ENCODE data around the gene NUP107.
A peak's percentile ranks its signal among the peaks of the same experiment; 100 is the strongest.

The NUP107 gene

DNA sequence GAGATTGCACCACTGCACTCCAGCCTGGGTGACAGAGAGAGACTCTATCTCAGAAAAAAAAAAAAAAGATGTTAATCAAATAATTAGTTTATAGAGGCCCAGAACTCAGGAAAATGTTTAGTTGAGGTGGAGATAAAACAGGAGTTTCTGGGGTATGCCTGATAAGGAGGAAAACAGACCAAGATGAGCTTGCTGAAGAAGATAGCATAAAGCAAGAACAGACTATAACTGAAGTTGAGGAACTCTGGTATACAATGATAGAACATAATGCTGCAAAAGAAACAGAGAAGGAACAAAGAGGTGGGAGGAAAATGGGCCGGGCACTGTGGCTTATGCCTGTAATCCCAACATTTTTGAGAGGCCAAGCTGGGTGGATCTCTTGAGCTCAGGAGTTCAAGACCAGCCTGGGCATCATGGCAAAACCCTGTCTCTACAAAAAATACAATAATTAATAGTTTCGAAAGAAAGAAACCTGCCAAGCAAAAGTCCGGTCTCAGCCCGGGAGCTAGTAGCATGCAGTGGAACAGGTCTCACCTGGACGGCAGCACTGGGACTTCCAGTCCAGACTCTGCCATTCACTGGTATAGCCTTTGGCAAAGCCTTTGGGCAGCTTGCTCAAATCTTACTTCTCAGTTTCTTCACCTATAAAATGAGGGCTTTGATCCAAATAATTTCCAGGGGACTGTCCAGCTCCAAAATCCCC is 84.6 kb downstream of the NUP107 start:
- no peak overlapping the region for H3K4me3 ChIP-seq (ENCODE audit: low read length)
- peaks cover 20% of the 10 kb centered on the region for H3K4me1 ChIP-seq (ENCODE audit: low read length)
- H3K27me3 ChIP-seq (replicated peaks; ENCODE audit: insufficient read depth, low read length), result no peaks in the 10 kb centered on the region
- no peaks in the 10 kb centered on the region for H3K79me2 ChIP-seq (ENCODE audit: low read length)
- no peaks in the 10 kb centered on the region for H4K20me1 ChIP-seq (ENCODE audit: insufficient read depth, low read length)
- no peaks in the 10 kb centered on the region for H3K9me2 ChIP-seq (replicated peaks; ENCODE audit: insufficient read depth, low read length)
- no peaks in the 10 kb centered on the region for H3K9me3 ChIP-seq (replicated peaks; ENCODE audit: insufficient read depth, low read length)
- H3K36me3 ChIP-seq (replicated peaks; ENCODE audit: insufficient read depth, low read length), result no peaks in the 10 kb centered on the region
- H3K9ac ChIP-seq (ENCODE audit: low read length), result no peak overlapping the region
- no peak for DNase-seq
- peaks cover 24% of the 10 kb centered on the region for H3F3A ChIP-seq (ENCODE audit: insufficient read depth, low read length)
- no peak for TF ChIP-seq EZH2 (optimal IDR thresholded peaks at IDR 0.05; ENCODE audit: low read depth, low read length)
- no peak for TF ChIP-seq EZH2phosphoT487 (IDR thresholded peaks at IDR 0.05; ENCODE audit: low read length)
- TF ChIP-seq, protein P1, sequence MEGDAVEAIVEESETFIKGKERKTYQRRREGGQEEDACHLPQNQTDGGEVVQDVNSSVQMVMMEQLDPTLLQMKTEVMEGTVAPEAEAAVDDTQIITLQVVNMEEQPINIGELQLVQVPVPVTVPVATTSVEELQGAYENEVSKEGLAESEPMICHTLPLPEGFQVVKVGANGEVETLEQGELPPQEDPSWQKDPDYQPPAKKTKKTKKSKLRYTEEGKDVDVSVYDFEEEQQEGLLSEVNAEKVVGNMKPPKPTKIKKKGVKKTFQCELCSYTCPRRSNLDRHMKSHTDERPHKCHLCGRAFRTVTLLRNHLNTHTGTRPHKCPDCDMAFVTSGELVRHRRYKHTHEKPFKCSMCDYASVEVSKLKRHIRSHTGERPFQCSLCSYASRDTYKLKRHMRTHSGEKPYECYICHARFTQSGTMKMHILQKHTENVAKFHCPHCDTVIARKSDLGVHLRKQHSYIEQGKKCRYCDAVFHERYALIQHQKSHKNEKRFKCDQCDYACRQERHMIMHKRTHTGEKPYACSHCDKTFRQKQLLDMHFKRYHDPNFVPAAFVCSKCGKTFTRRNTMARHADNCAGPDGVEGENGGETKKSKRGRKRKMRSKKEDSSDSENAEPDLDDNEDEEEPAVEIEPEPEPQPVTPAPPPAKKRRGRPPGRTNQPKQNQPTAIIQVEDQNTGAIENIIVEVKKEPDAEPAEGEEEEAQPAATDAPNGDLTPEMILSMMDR (IDR thresholded peaks at IDR 0.05; ENCODE audit: low read length), result no peak
- H2AFZ ChIP-seq (ENCODE audit: low read length), result no peak overlapping the region
- H3K4me2 ChIP-seq (ENCODE audit: low read depth, low read length), result no peak overlapping the region
- H3K27ac ChIP-seq (ENCODE audit: low read length), result no peak overlapping the region

DNA sequence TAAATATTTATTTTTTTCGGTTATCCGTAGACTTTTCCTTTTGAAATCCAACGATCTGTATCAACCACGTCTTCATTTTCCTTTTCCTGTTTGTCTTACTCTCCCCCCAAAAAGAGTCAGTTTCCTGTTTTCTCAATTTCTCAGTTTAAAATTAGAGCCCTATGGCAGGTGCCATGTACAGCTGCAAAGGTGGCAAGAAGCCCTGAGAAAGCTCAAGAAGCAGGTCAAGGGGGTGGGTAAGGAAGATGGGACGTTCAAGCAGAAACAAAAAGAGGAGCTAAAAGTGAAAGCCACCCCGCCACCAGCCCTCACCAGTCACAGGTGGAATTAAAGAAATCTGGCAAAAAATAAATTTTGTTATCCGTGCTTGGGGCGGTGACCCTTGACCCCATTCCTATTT is 85.9 kb downstream of the NUP107 start:
- peak overlapping the region; percentile 63; the same call in 1 of the 2 replicates for H3K27ac ChIP-seq (ENCODE audit: low read length)
- peak overlapping the region; percentile 67 for H3K4me2 ChIP-seq (ENCODE audit: low read depth, low read length)
- H3K27me3 ChIP-seq (replicated peaks; ENCODE audit: insufficient read depth, low read length), result no peaks in the 10 kb centered on the region
- H3K9me2 ChIP-seq (replicated peaks; ENCODE audit: insufficient read depth, low read length), result no peaks in the 10 kb centered on the region
- peaks cover 24% of the 10 kb centered on the region for H3F3A ChIP-seq (ENCODE audit: insufficient read depth, low read length)
- H3K4me1 ChIP-seq (ENCODE audit: low read length), result peaks cover 20% of the 10 kb centered on the region
- no peaks in the 10 kb centered on the region for H3K79me2 ChIP-seq (ENCODE audit: low read length)
- peak; percentile 89 for DNase-seq
- TF ChIP-seq, protein P1 (IDR thresholded peaks at IDR 0.05; ENCODE audit: low read length), result no peak
- TF ChIP-seq EZH2phosphoT487 (IDR thresholded peaks at IDR 0.05; ENCODE audit: low read length) (no peak), EZH2 (optimal IDR thresholded peaks at IDR 0.05; ENCODE audit: low read depth, low read length) (no peak)
- no peaks in the 10 kb centered on the region for H3K36me3 ChIP-seq (replicated peaks; ENCODE audit: insufficient read depth, low read length)
- H3K9me3 ChIP-seq (replicated peaks; ENCODE audit: insufficient read depth, low read length), result no peaks in the 10 kb centered on the region
- H3K9ac ChIP-seq (ENCODE audit: low read length), result no peak overlapping the region
- H4K20me1 ChIP-seq (ENCODE audit: insufficient read depth, low read length), result no peaks in the 10 kb centered on the region
- H3K4me3 ChIP-seq (ENCODE audit: low read length), result peak overlapping the region; percentile 34
- H2AFZ ChIP-seq (ENCODE audit: low read length), result no peak overlapping the region

DNA sequence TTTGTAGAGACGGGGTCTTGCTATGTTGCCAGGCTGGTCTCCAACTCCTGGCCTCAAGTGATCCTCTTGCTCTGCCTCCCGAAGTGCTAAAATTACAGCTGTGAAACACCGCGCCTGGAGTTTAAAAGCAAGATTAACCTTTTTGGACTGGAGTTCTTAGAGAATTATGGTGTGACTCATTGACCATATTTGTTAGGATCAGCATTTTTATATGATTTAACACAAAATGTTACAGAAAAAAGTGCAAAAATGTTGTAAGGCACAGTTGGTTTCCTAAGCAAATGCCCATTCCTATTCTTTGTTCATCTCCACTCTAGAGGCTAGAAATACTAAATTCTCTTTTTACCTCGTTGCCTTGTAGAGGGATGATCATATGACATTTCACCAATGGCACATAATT is 86.8 kb downstream of the NUP107 start:
- no peaks in the 10 kb centered on the region for H3K27me3 ChIP-seq (replicated peaks; ENCODE audit: insufficient read depth, low read length)
- no peaks in the 10 kb centered on the region for H4K20me1 ChIP-seq (ENCODE audit: insufficient read depth, low read length)
- TF ChIP-seq, protein P1 (IDR thresholded peaks at IDR 0.05; ENCODE audit: low read length), result no peak
- TF ChIP-seq EZH2phosphoT487 (IDR thresholded peaks at IDR 0.05; ENCODE audit: low read length) (no peak), EZH2 (optimal IDR thresholded peaks at IDR 0.05; ENCODE audit: low read depth, low read length) (no peak)
- no peaks in the 10 kb centered on the region for H3K9me3 ChIP-seq (replicated peaks; ENCODE audit: insufficient read depth, low read length)
- no peak overlapping the region for H3K27ac ChIP-seq (ENCODE audit: low read length)
- H3K4me2 ChIP-seq (ENCODE audit: low read depth, low read length), result peak overlapping the region; percentile 67; the same call in 1 of the 2 replicates
- H3K9ac ChIP-seq (ENCODE audit: low read length), result no peak overlapping the region
- H2AFZ ChIP-seq (ENCODE audit: low read length), result no peak overlapping the region
- no peaks in the 10 kb centered on the region for H3K79me2 ChIP-seq (ENCODE audit: low read length)
- peaks cover 20% of the 10 kb centered on the region for H3K4me1 ChIP-seq (ENCODE audit: low read length)
- H3F3A ChIP-seq (ENCODE audit: insufficient read depth, low read length), result peaks cover 24% of the 10 kb centered on the region
- H3K9me2 ChIP-seq (replicated peaks; ENCODE audit: insufficient read depth, low read length), result no peaks in the 10 kb centered on the region
- no peak overlapping the region for H3K4me3 ChIP-seq (ENCODE audit: low read length)
- no peaks in the 10 kb centered on the region for H3K36me3 ChIP-seq (replicated peaks; ENCODE audit: insufficient read depth, low read length)
- DNase-seq, result no peak

All from MM.1S (cell line).